AG04449 (cell line): ENCODE measurements around the gene SEPTIN5.

ENCODE experiments used
- CTCF ChIA-PET: fragments of 350-600 bp; formaldehyde crosslinking; extraction: SDS; loops from one replicate; lab custom pipeline; 2021; ENCODE audit warnings: antibody characterized with exemption; lab: Yijun Ruan, JAX
- POLR2A ChIA-PET: fragments of 400-600, 350-600 bp; formaldehyde crosslinking; extraction: SDS; loops from one replicate; lab custom pipeline; 2020; ENCODE audit warnings: antibody characterized with exemption, inconsistent platforms; lab: Yijun Ruan, JAX
- DNase-seq: peaks from one replicate; pipeline ENCODE4 v3.0.0-alpha.2; 2010; ENCODE audit warnings: low read depth, low spot score
- H3K4me3 ChIP-seq: 2 replicates; pipeline ENCODE4 v1.5.1; 2011; ENCODE audit warnings: low read depth, mild to moderate bottlenecking, control low read depth, low read length
- CTCF ChIP-seq: IDR thresholded peaks from one replicate; pipeline ENCODE4 v1.5.1; 2011; ENCODE audit warnings: mild to moderate bottlenecking, moderate library complexity, low read length, control low read depth, inconsistent platforms; ENCODE audit not compliant: insufficient read depth; ENCODE audit errors: missing control alignments

Gene SEPTIN5

GRCh38 chr22:19750507-19751490 is 36.5 kb downstream of the SEPTIN5 start:
- no peak for DNase-seq
- CTCF ChIA-PET, result interaction anchor here (0.9 to 3.9 kb wide), 4 partner anchors 9 to 159 kb away, joined by 3 to 28 read pairs (median 6); no protein-coding TSS in a partner anchor
- POLR2A ChIA-PET, result no interaction called here

GRCh38 chr22:19751497-19752245 is 37.4 kb downstream of the SEPTIN5 start:
- TF ChIP-seq CTCF, result no peak
- POLR2A ChIA-PET, result no interaction called here
- CTCF ChIA-PET, result interaction anchor here (1.5 to 3.9 kb wide), 3 partner anchors 9 to 159 kb away, joined by 4 to 28 read pairs (median 7); no protein-coding TSS in a partner anchor
- no peak overlapping the region for H3K4me3 ChIP-seq
- no peak for DNase-seq

More at GRCh38 chr22:19750507-19751490, 36.5 kb downstream of the SEPTIN5 start:
- no peak for TF ChIP-seq CTCF
- no peak overlapping the region for H3K4me3 ChIP-seq

GRCh38 chr22:19753090-19753842 is 39.0 kb downstream of the SEPTIN5 start:
- TF ChIP-seq CTCF, result no peak
- POLR2A ChIA-PET, result no interaction called here
- CTCF ChIA-PET, result interaction anchor here (1.1 to 2.0 kb wide), 3 partner anchors 11 to 160 kb away, joined by 3 to 9 read pairs (median 4); no protein-coding TSS in a partner anchor

GRCh38 chr22:19753996-19754700 is 39.8 kb downstream of the SEPTIN5 start:
- POLR2A ChIA-PET, result no interaction called here
- H3K4me3 ChIP-seq, result no peak overlapping the region
- TF ChIP-seq CTCF, result no peak
- no peak for DNase-seq
- CTCF ChIA-PET, result interaction anchor here (1.1 to 2.0 kb wide), 3 partner anchors 10 to 159 kb away, joined by 3 to 9 read pairs (median 4); no protein-coding TSS in a partner anchor

More at GRCh38 chr22:19753090-19753842, 39.0 kb downstream of the SEPTIN5 start:
- no peak overlapping the region for H3K4me3 ChIP-seq
- no peak for DNase-seq

GRCh38 chr22:19754701-19755144 is 40.4 kb downstream of the SEPTIN5 start:
- ChIA-PET CTCF (interaction anchor here (1.1 to 2.0 kb wide), 3 partner anchors 9 to 159 kb away, joined by 3 to 9 read pairs (median 4); no protein-coding TSS in a partner anchor), POLR2A (no interaction called here)
- TF ChIP-seq CTCF, result no peak
- no peak overlapping the region for H3K4me3 ChIP-seq
- no peak for DNase-seq
